HCT116 (cell line): ENCODE results near the gene NUMB.

ENCODE experiments used
- CTCF ChIP-seq, 3 experiments: fragments of 200-600 bp in 1 of 3; sonication (generic) in 1 of 3; IDR thresholded peaks in 2 of 3; conservative IDR thresholded peaks in 1 of 3; 2 replicates each; pipeline ENCODE4 v1.5.1; 2012 to 2017; ENCODE audit warnings: low read depth in 2 of 3, low read length in 2 of 3, antibody characterized with exemption in 1 of 3, borderline replicate concordance in 1 of 3, control low read depth in 1 of 3, mild to moderate bottlenecking in 1 of 3, mixed read lengths in 1 of 3, mixed run types in 1 of 3, moderate library complexity in 1 of 3; ENCODE audit not compliant: insufficient read depth in 1 of 3
- POLR2AphosphoS5 ChIP-seq: IDR thresholded peaks from 2 replicates; pipeline ENCODE4 v1.6.1; 2011; ENCODE audit warnings: mild to moderate bottlenecking, low read depth, low read length, moderate library complexity
- SIN3A ChIP-seq: IDR thresholded peaks from 2 replicates; pipeline ENCODE4 v1.6.1; 2012; ENCODE audit warnings: low read depth

- TF ChIP-seq SIN3A: no peak
- TF ChIP-seq POLR2AphosphoS5: no peak
- peak; percentile 60 to 85 (median 64); a peak in 5 of 6 replicates for TF ChIP-seq CTCF (IDR thresholded peaks at IDR 0.05 in 2 of 3, conservative IDR thresholded peaks at IDR 0.05 in 1 of 3; ENCODE audit: borderline replicate concordance in 1 of 3, insufficient read depth in 1 of 3, low read depth in 2 of 3, low read length in 2 of 3)
Observed at GRCh38 chr14:73295198-73295796, 163.0 kb downstream of the NUMB start.
